OCI-LY7 (cell line): ENCODE data around the gene ELFN1. TPM values are rescaled to one million over a fixed set of nuclear protein-coding genes. Genes with fewer than 3 reads are reported as not detected.

Source experiments
- BruUV-seq: library from RNA; stranded (reverse); fragments of 400-500 nt; replicated peaks from 2 replicates; lab custom pipeline; 2021; lab: Mats Ljungman, UMichigan
- CTCF ChIA-PET: fragments of 300-600 bp; sonication (Branson Sonifier 250); formaldehyde crosslinking; loops from one replicate; lab custom pipeline; 2022; ENCODE audit warnings: antibody characterized with exemption; ENCODE audit not compliant: unreplicated experiment; lab: Charles Lee
- POLR2A ChIA-PET: fragments of 300-600 bp; sonication (Branson Sonifier 250); formaldehyde crosslinking; loops from one replicate; lab custom pipeline; 2022; ENCODE audit warnings: antibody characterized with exemption; lab: Charles Lee
- DNase-seq: peaks from one replicate; pipeline ENCODE4 v3.0.0-alpha.2; 2015; ENCODE audit warnings: low spot score
- H2AFZ ChIP-seq: fragments of 200-600 bp; sonication (generic), shearing (Covaris generic); 2 replicates; pipeline ENCODE4 v1.6.1; 2014; ENCODE audit warnings: mild to moderate bottlenecking, antibody characterized with exemption, low read length, moderate library complexity
- H3K27ac ChIP-seq: fragments of 200-600 bp; sonication (generic); 2 replicates; pipeline ENCODE4 v1.5.1; 2014; ENCODE audit warnings: mixed run types, low read depth, mild to moderate bottlenecking, moderate library complexity, low read length, inconsistent platforms; ENCODE audit not compliant: poor library complexity, severe bottlenecking
- H3K36me3 ChIP-seq: fragments of 200-600 bp; sonication (generic); 2 replicates; pipeline ENCODE4 v1.6.1; 2014; ENCODE audit warnings: mild to moderate bottlenecking, antibody characterized with exemption, low read length, moderate library complexity, mixed read lengths; ENCODE audit not compliant: insufficient read depth
- H3K4me1 ChIP-seq: fragments of 200-600 bp; sonication (generic); 2 replicates; pipeline ENCODE4 v1.5.1; 2014; ENCODE audit warnings: mild to moderate bottlenecking, low read length; ENCODE audit not compliant: insufficient read depth, poor library complexity, severe bottlenecking
- H3K4me2 ChIP-seq: fragments of 200-600 bp; sonication (generic); 2 replicates; pipeline ENCODE4 v1.6.1; 2014; ENCODE audit warnings: mild to moderate bottlenecking, low read length
- H3K4me3 ChIP-seq: fragments of 200-600 bp; sonication (generic); 2 replicates; pipeline ENCODE4 v1.5.1; 2014; ENCODE audit warnings: mild to moderate bottlenecking, low read depth, low read length; ENCODE audit not compliant: poor library complexity, severe bottlenecking
- H3K79me2 ChIP-seq: fragments of 200-600 bp; sonication (generic); 2 replicates; pipeline ENCODE4 v1.6.1; 2016; ENCODE audit warnings: low read depth, mild to moderate bottlenecking, low read length, moderate library complexity, mixed read lengths; ENCODE audit not compliant: insufficient read depth
- H3K9me2 ChIP-seq: fragments of 200-600 bp; sonication (generic); 2 replicates; pipeline ENCODE4 v1.6.1; 2016; ENCODE audit warnings: mild to moderate bottlenecking, low read length, mixed read lengths; ENCODE audit not compliant: insufficient read depth
- H3K9me3 ChIP-seq: fragments of 200-600 bp; sonication (generic); 2 replicates; pipeline ENCODE4 v1.6.1; 2014; ENCODE audit warnings: mild to moderate bottlenecking, mixed run types, low read length, mixed read lengths
- H4K20me1 ChIP-seq: fragments of 200-600 bp; sonication (generic); 2 replicates; pipeline ENCODE4 v1.6.1; 2014; ENCODE audit warnings: mild to moderate bottlenecking, antibody characterized with exemption, low read length, moderate library complexity, mixed read lengths; ENCODE audit not compliant: insufficient read depth
- CTCF ChIP-seq: fragments of 200-600 bp; sonication (generic); conservative IDR thresholded peaks from 2 replicates; pipeline ENCODE4 v1.5.1; 2014; ENCODE audit warnings: mild to moderate bottlenecking, antibody characterized with exemption, low read length, moderate library complexity, mixed read lengths
- EZH2phosphoT487 ChIP-seq: fragments of 200-600 bp; sonication (generic); IDR thresholded peaks from 2 replicates; pipeline ENCODE4 v1.6.1; 2018; ENCODE audit warnings: low read depth, borderline replicate concordance, mild to moderate bottlenecking, mixed run types, antibody characterized with exemption, low read length, moderate library complexity, mixed read lengths
- intact Hi-C: fragments of 100-400 bp; cut with micrococcal nuclease; formaldehyde crosslinking; loops from one replicate; pipeline ENCODE4 v1.10.0; 2022; ENCODE audit not compliant: unreplicated experiment
- total RNA-seq, 2 experiments: library from RNA; depleted of rRNA in 1 of 2; stranded (reverse); fragments of >200 nt in 1 of 2; shearing (Covaris generic) in 1 of 2; gene quantifications; 2 replicates each; pipeline ENCODE4 v1.2.3, GENCODE V29; 2014 to 2022

Gene ELFN1
- total RNA-seq, 2 experiments from 2014 or later, result not detected

GRCh38 chr7:1754345-1754908, 84.3 kb downstream of the ELFN1 start:
- Histone ChIP-seq H3K27ac (no peak overlapping the region), H3K4me2 (0 out of 2 replicates have a peak overlapping the region, but pooled peaks have one; percentile 77), H3K4me1 (peaks cover 60% of the 10 kb centered on the region), H4K20me1 (no peaks in the 10 kb centered on the region), H3K79me2 (no peaks in the 10 kb centered on the region), H3K9me2 (no peaks in the 10 kb centered on the region), H3K9me3 (no peaks in the 10 kb centered on the region), H3K4me3 (no peak overlapping the region), H2AFZ (no peak overlapping the region), H3K36me3 (no peaks in the 10 kb centered on the region)
- CTCF ChIA-PET, result no interaction called here
- peak; percentile 23 for DNase-seq
- POLR2A ChIA-PET, result interaction anchor here (0.7 kb wide), 2 partner anchors 17 to 79 kb away, joined by 3 to 5 read pairs; no protein-coding TSS in a partner anchor
- BruUV-seq, result no TSS peak
- intact Hi-C loops, result loop anchor here (10.0 kb wide), 1 partner anchor 650 kb away; the partner anchor contains the start of gene CHST12
- TF ChIP-seq CTCF, result no peak
- TF ChIP-seq EZH2phosphoT487, result no peak

GRCh38 chr7:1755783-1756625, 85.9 kb downstream of the ELFN1 start:
- CTCF ChIA-PET, result no interaction called here
- BruUV-seq, result no TSS peak

More at GRCh38 chr7:1755783-1756625, 85.9 kb downstream of the ELFN1 start:
- TF ChIP-seq CTCF (no peak), EZH2phosphoT487 (no peak)
- H3K4me3 ChIP-seq, result peak overlapping the region; percentile 33
- POLR2A ChIA-PET, result interaction anchor here (0.5 kb wide), 1 partner anchor 25 kb away, joined by 4 read pairs; no protein-coding TSS in a partner anchor
- H3K79me2 ChIP-seq, result no peaks in the 10 kb centered on the region
- H3K4me1 ChIP-seq, result peaks cover 60% of the 10 kb centered on the region
- no peaks in the 10 kb centered on the region for H3K9me3 ChIP-seq
- H3K9me2 ChIP-seq, result no peaks in the 10 kb centered on the region
- peak overlapping the region; percentile 50 for H3K27ac ChIP-seq
- no peaks in the 10 kb centered on the region for H4K20me1 ChIP-seq
- H3K4me2 ChIP-seq, result peak overlapping the region; percentile 59
- peak; percentile 83 for DNase-seq
- H2AFZ ChIP-seq, result no peak overlapping the region
- intact Hi-C loops, result loop anchor here (5.0 to 10.0 kb wide), 2 partner anchors 164 to 649 kb away; partner anchors contain the start of gene CHST12
- H3K36me3 ChIP-seq, result no peaks in the 10 kb centered on the region
